Bronchial epithelial cell (primary cell): ENCODE data around the gene IQSEC1. TPM values are rescaled to one million over a fixed set of nuclear protein-coding genes. Genes with fewer than 3 reads are reported as not detected.

Source experiments
- DNase-seq: peaks from one replicate; pipeline ENCODE4 v3.0.0-alpha.2; 2010; ENCODE audit warnings: low read depth
- FAIRE-seq: peaks from 2 replicates; lab custom pipeline; 2011; peaks lifted over from hg19 to GRCh38; lab: Jason Lieb, UNC
- H3K27me3 ChIP-seq: 2 replicates; pipeline ENCODE4 v1.5.1; 2011; ENCODE audit warnings: low read length; ENCODE audit not compliant: control insufficient read depth, insufficient read depth
- H3K36me3 ChIP-seq: 2 replicates; pipeline ENCODE4 v1.5.1; 2011; ENCODE audit warnings: low read length; ENCODE audit not compliant: control insufficient read depth, insufficient read depth
- H3K4me3 ChIP-seq: 2 replicates; pipeline ENCODE4 v1.5.1; 2011; ENCODE audit warnings: mild to moderate bottlenecking, low read depth, low read length, control low read depth
- CTCF ChIP-seq: IDR thresholded peaks from 2 replicates; pipeline ENCODE4 v1.5.1; 2011; ENCODE audit warnings: mild to moderate bottlenecking, moderate library complexity, low read length, control low read depth, inconsistent platforms; ENCODE audit not compliant: insufficient read depth, severe bottlenecking
- total RNA-seq: library from RNA; depleted of rRNA; stranded (reverse); fragments of >200 nt; gene quantifications from 2 replicates; pipeline ENCODE4 v1.2.1, GENCODE V29; 2014

Gene IQSEC1
- total RNA-seq, 1 donor from 2014 or later = 6.6 TPM

DNA sequence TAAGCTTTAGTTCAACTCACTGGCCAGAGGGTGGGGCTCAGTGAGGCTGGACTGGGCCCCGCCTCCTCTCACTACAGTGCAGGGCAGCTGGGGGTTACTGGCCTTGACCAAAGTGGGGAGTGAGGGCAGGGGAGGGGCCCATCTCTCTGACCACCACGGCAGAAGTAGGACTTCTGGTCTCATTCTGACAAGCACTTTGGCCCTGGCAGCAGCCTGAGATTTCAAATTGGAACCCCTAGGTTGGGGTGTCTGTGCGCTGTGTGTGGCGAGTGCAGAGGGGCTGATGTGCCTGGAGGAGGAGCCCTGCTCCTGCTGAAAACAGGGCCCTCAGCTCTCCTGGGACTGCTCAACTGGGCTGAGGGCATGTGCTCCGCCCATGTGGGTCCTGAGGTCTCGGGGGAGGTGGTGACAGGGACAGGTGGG is 171.6 kb downstream of the IQSEC1 start:
- no peak for TF ChIP-seq CTCF
- no peak for FAIRE-seq
- no peaks in the 10 kb centered on the region for H3K27me3 ChIP-seq
- DNase-seq = no peak
- peaks cover 12% of the 10 kb centered on the region for H3K36me3 ChIP-seq
- H3K4me3 ChIP-seq = no peak overlapping the region

DNA sequence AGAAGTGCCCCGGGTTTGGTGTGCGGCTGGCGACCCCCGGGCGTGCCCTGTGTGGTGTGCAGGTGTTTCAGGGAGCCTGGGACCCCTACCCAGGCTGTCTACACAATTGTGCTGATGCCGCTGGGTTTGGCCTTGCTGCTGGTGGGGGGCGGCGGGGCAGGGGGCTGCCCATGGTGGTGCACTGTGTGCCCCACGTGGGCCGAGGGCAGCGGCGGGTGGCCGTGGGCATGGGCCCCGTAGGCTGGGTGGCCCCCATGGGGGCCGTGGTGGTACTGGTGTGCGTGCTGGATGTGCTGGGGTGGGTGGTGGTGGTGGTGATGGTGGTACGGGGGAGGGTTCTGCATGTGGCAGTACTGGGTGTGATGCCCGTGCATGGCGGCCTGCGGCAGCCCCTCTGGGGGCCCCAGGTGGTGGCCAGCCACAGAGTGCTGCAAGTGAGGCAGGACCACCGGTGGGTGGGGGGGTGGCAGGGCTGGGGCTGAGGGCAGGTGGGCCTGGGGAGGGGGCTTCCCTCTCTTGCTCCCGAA is 172.3 kb downstream of the IQSEC1 start:
- FAIRE-seq (no peak), DNase-seq (no peak)
- Histone ChIP-seq H3K36me3 (peaks cover 11% of the 10 kb centered on the region), H3K27me3 (no peaks in the 10 kb centered on the region), H3K4me3 (no peak overlapping the region)
- no peak for TF ChIP-seq CTCF

DNA sequence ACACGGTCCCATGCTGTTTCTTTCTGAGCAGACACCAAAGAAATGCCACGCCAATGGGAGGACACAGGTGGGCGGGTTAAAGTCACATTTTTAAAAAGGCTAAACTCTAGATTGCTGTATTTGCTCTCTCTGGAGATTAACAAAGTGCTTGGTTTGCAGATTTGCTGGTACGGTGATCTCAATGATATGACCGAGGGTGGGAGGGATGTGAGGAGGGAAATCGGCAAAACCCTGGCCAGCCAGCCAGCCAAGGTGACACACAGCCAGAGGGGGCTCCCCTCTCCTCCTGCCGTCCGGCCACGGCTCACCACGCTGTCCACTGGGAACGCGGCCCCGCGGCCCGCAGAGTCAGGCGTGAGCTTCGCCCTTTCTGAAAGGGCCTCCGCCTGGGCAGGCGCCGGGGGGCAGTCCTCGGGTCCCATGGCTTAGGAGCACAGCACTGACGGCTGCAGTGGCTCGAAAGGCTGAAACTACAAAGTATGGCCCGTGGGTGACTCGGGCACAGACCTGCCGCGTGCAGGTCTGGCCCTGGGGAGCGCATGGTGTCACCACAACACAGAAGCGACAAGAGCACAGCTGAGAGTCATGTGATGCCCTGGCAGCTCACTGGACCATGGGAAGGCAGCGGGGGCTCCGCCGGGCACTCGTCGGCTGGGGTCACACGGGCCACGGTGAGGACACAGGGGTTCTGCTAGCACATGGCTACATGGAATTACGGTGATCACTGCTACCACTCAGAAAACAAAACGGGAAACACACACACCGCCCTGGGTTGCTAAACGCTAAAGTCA is 174.1 kb downstream of the IQSEC1 start:
- Histone ChIP-seq H3K4me3 (no peak overlapping the region), H3K27me3 (no peaks in the 10 kb centered on the region), H3K36me3 (peaks cover 8% of the 10 kb centered on the region)
- FAIRE-seq (no peak), DNase-seq (no peak)
- no peak for TF ChIP-seq CTCF

- no peaks in the 10 kb centered on the region for H3K27me3 ChIP-seq
- no peak for TF ChIP-seq CTCF
- peaks cover 8% of the 10 kb centered on the region for H3K36me3 ChIP-seq
- no peak for FAIRE-seq
- DNase-seq = no peak
- H3K4me3 ChIP-seq = no peak overlapping the region
These were observed 174.8 kb downstream of the IQSEC1 start for GRCh38 chr3:12898290-12898964.

GRCh38 chr3:12897381-12898289 is 175.6 kb downstream of the IQSEC1 start:
- peak; percentile 40 for DNase-seq

More at GRCh38 chr3:12897381-12898289, 175.6 kb downstream of the IQSEC1 start:
- Histone ChIP-seq H3K36me3 (peaks cover 5% of the 10 kb centered on the region), H3K4me3 (no peak overlapping the region), H3K27me3 (no peaks in the 10 kb centered on the region)
- FAIRE-seq = no peak
- no peak for TF ChIP-seq CTCF
